Activated gamma-delta T cell treated with anti-CD3 and anti-CD28 coated beads, Interleukin-2, amount 50 U/mL, for 16 hours (primary cell): Measurements from ENCODE around the gene UPK3A.

Experiments
- DNase-seq: peaks from one replicate; pipeline ENCODE4 v3.0.0-alpha.2; 2020; ENCODE audit warnings: low read depth

UPK3A gene

GRCh38 chr22:45284705-45285262 lies at the start of gene UPK3A:
Gene UPK3A (plus strand): TSS chr22:45284949. CDS start chr22:45285014, 65 bp downstream.
- DNase-seq, result peak; percentile 26

GRCh38 chr22:45235101-45235777 lies 49.5 kb upstream of the UPK3A start:
- no peak for DNase-seq

- DNase-seq, result no peak
Observed at GRCh38 chr22:45235851-45236342, 48.9 kb upstream of the UPK3A start.

GRCh38 chr22:45237065-45237990 lies 47.4 kb upstream of the UPK3A start:
- DNase-seq, result no peak

DNA sequence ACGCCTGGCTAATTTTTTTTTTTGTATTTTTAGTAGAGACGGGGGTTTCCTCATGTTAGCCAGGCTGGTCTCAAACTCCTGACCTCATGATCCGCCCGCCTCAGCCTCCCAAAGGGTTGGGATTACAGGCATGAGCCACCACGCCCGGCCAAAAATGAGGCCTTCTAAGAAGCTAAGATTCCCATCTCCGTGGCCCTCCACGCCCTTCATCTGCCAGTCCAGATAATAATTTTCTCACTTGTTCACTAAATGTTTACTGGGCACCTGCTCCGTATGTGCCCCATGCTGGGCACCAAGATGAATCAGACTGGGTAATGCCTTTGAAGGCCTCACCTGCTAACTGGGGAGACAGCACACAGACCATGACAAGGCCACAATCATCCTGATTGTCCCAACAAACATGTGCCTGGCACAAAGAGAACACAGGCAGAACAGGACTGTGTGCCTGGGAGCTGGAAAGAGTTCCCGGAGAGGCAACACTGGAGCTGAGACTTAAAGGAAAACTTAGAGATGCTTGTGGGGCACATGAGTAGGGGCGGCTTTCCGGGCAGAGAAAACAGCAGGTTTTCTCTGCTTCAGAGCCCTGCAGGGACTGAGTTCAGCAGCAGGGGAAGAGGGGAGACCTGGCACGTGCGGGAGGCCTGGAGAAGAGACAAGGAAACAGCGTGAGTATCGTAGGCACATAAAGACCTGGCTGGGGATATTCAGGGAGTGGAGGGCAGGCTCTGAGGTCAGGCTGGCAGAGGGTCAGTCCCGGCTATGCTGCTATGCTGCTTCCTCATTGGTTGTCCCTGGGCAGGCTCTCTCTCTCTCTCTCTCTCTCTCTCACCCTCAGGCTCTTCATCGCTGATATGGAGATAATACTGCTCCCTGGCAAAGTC lies 46.4 kb upstream of the UPK3A start:
- DNase-seq, result no peak

- DNase-seq, result no peak
Observed at GRCh38 chr22:45238957-45239680, 45.6 kb upstream of the UPK3A start.

DNA sequence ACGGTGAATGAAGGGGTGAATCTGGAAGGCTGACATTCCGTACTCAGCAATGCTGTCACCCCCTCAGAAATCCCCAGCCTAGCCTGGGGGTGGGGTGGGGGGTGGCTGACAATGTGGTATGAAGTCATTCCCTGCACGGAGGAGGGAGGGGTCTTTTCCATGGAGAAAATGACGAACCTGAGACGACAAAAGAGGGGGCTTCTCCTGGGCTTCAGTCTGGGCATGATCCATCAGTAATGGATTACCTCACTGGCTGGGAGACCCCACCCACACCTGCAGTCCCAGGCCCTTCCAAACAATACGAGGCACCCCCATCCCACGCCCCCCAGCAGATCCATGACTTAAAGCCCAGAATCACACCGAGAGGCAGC lies 45.1 kb upstream of the UPK3A start:
- no peak for DNase-seq

DNA sequence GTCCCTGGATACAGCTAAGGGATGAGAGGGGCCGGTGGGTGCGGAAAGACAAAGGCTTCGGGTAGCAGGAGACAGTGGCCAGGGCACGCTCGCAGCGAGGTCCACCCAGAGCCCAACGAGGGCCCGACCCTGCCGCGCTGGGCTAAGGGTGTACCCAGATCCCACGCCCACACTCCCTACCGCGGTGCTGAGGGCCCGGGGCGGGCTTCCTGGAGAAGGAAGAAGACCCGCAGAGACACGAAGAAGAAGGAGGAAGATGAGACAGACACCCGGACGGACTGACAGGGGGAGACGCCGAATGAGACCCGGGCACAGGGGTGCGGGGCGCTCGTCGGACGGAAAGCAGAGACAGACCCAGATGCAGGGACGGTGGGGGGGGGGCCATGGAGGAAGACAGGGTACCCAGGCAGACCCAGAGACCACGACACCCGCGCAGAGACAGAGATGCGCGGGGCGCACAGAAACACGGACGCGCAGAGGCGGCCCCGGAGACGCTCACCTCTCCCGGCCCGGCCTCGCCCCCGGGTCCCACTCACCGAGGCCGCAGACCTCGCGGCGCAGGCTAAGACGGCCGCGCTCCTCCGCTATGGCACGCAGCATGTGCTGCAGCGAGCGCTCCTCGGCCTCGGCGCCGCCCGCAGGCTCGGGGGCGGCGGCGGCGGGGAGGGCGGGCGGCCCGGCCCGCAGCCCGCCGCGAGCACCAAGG lies 44.5 kb upstream of the UPK3A start:
- peak; percentile 13 for DNase-seq

GRCh38 chr22:45240810-45241631 lies 43.7 kb upstream of the UPK3A start, which contains the start of gene KIAA0930:
Gene KIAA0930 (minus strand): TSS chr22:45240894. CDS start chr22:45240703, 191 bp downstream.
- DNase-seq, result peak; percentile 78

GRCh38 chr22:45242778-45243191 lies 42.0 kb upstream of the UPK3A start:
- DNase-seq, result no peak

GRCh38 chr22:45244916-45245315 lies 39.8 kb upstream of the UPK3A start:
- no peak for DNase-seq

- DNase-seq, result no peak
Observed at GRCh38 chr22:45246060-45246985, 38.4 kb upstream of the UPK3A start.

DNA sequence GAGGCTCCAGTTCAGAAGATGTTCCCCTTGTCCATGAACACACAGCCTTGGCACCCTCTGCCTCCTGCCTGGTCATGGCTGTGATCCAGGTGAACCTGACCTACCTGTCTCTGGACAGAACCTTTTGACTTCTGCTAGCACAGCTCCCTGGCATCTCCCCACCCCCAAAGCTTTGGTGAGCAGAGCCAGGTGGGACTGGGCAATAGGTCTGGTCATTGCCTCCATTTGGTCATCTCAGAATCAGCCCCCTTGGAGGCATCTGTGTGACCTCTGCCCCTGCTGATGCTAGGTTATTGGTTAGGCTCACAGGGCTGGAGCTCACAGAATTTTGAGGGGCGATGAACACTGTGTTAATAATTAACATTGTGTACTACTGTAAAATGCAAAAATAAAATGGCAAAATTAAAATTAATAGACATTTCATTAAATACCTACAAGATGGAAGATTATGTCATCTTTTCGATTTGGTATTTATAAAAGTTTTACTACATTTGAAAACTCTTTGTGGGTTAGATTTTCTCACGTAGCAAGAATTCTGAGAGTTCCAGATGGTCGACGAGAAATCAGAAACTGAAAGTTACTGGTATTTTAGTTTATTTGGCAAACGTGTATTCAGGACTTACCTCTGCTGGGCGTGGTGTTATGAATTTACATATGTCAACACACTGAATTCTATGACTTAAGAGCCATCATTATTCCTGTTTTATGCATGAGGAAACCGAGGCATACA lies 35.8 kb upstream of the UPK3A start:
- no peak for DNase-seq

GRCh38 chr22:45251825-45252224 lies 32.9 kb upstream of the UPK3A start:
- DNase-seq, result no peak

DNA sequence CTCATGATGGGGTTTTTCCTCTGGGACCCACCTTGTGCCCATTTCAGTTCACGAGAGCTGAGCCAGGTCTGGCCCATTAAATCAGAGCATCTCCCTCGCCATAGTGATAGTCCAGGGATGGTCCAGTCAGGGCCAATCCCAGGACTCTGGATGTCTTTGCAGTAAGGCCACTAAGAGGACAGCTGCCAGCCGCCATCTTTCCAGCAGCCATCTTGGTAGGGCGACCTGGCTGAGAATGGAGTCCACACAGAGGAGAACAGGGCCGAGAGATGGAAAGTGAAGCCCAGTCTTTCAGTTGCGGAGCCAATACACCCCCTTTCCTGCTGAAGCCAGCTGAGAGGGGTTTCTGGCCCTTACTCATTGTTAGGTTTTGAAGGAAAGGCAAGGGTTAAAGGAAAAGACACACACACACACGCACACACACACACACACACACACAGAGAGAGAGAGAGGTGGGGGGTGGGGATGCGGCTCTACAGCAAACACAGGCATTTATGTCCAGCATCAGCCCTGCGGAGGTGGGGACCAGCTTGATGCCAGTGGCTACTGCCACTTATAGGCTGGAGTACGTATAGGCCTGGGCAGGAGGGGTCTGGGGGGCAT lies 31.6 kb upstream of the UPK3A start:
- no peak for DNase-seq

- DNase-seq, result no peak
Observed at GRCh38 chr22:45254388-45254787, 30.4 kb upstream of the UPK3A start.

- no peak for DNase-seq
Observed at GRCh38 chr22:45254789-45255278, 29.9 kb upstream of the UPK3A start.
